PC-3 (cell line): ENCODE measurements around the gene RAPGEF4.

Source experiments
- CTCF ChIP-seq: fragments of 300-600 bp; sonication (generic); conservative IDR thresholded peaks from 2 replicates; pipeline ENCODE4 v1.5.1; 2017; ENCODE audit warnings: antibody characterized with exemption, low read depth, mild to moderate bottlenecking, low read length
- EZH2 ChIP-seq: fragments of 300-600 bp; sonication (generic); IDR thresholded peaks from one replicate; pipeline ENCODE4 v1.6.1; 2017; ENCODE audit warnings: antibody characterized with exemption, mild to moderate bottlenecking, low read length; ENCODE audit not compliant: unreplicated experiment
- EZH2phosphoT487 ChIP-seq: fragments of 300-600 bp; sonication (generic); IDR thresholded peaks from 2 replicates; pipeline ENCODE4 v1.6.1; 2018; ENCODE audit warnings: mild to moderate bottlenecking, antibody characterized with exemption, low read length, borderline replicate concordance

- TF ChIP-seq CTCF: no peak
- TF ChIP-seq EZH2: no peak
- TF ChIP-seq EZH2phosphoT487: no peak
These were observed 312.9 kb downstream of the RAPGEF4 start for GRCh38 chr2:173048522-173048896.
